Stimulated activated CD4-positive, alpha-beta T cell treated with anti-CD3 and anti-CD28 coated beads, TNF-alpha, amount 100 ng/mL, for 48 hours (primary cell): Measurements from ENCODE around the gene NMNAT2.
"Not testable (repeated sequence)": the region's sequence is repeated elsewhere in the genome, so short reads cannot be mapped to it uniquely, and the experiment has no call there.

ENCODE experiments used
- DNase-seq, 3 donors: peaks; one replicate each; pipeline ENCODE4 v3.0.0-alpha.2; 2020; ENCODE audit warnings: low read depth in 3 of 3

NMNAT2 gene

GRCh38 chr1:183262628-183263200 lies 155.5 kb downstream of the NMNAT2 start:
- DNase-seq, result no peak

- DNase-seq, result no peak
Observed at GRCh38 chr1:183259924-183260323, 158.3 kb downstream of the NMNAT2 start.

GRCh38 chr1:183255073-183255472 lies 163.1 kb downstream of the NMNAT2 start:
- no peak for DNase-seq

- no peak for DNase-seq
Observed at GRCh38 chr1:183251959-183252450, 166.2 kb downstream of the NMNAT2 start.

- no peak for DNase-seq
Observed at GRCh38 chr1:183251101-183251958, 166.8 kb downstream of the NMNAT2 start.

GRCh38 chr1:183249941-183250452 lies 168.2 kb downstream of the NMNAT2 start:
- DNase-seq, result no peak

- DNase-seq, result no peak
Observed at GRCh38 chr1:183248989-183249691, 169.0 kb downstream of the NMNAT2 start.

GRCh38 chr1:183247931-183248330 lies 170.2 kb downstream of the NMNAT2 start:
- DNase-seq, result no peak

GRCh38 chr1:183247484-183247883 lies 170.7 kb downstream of the NMNAT2 start:
- no peak for DNase-seq

GRCh38 chr1:183247066-183247465 lies 171.1 kb downstream of the NMNAT2 start:
- no peak for DNase-seq

GRCh38 chr1:183246436-183246835 lies 171.7 kb downstream of the NMNAT2 start:
- DNase-seq, result no peak

GRCh38 chr1:183245357-183245756 lies 172.8 kb downstream of the NMNAT2 start:
- no peak for DNase-seq

GRCh38 chr1:183244466-183244865 lies 173.7 kb downstream of the NMNAT2 start:
- DNase-seq, result no peak

GRCh38 chr1:183243161-183244050 lies 174.8 kb downstream of the NMNAT2 start:
- no peak for DNase-seq

GRCh38 chr1:183242556-183242955 lies 175.6 kb downstream of the NMNAT2 start:
- DNase-seq, result no peak

GRCh38 chr1:183241471-183241870 lies 176.7 kb downstream of the NMNAT2 start:
- no peak for DNase-seq

- DNase-seq, result not testable (repeated sequence)
Observed at GRCh38 chr1:183240853-183241252, 177.3 kb downstream of the NMNAT2 start.

GRCh38 chr1:183240526-183240825 lies 177.7 kb downstream of the NMNAT2 start:
- no peak for DNase-seq

GRCh38 chr1:183239793-183240525 lies 178.2 kb downstream of the NMNAT2 start:
- DNase-seq, result no peak

- DNase-seq, result no peak
Observed at GRCh38 chr1:183239220-183239742, 178.9 kb downstream of the NMNAT2 start.

- DNase-seq, result no peak
Observed at GRCh38 chr1:183238071-183238470, 180.1 kb downstream of the NMNAT2 start.
